Inflammatory macrophage treated with lipopolysaccharide for 1 hour (primary cell): ENCODE results near the gene PCYT1A.
"Not testable (repeated sequence)": the region's sequence is repeated elsewhere in the genome, so short reads cannot be mapped to it uniquely, and the experiment has no call there.

Experiments
- DNase-seq, 2 donors: peaks; one replicate each; pipeline ENCODE4 v3.0.0-alpha.2; 2020 to 2022

PCYT1A gene

DNA sequence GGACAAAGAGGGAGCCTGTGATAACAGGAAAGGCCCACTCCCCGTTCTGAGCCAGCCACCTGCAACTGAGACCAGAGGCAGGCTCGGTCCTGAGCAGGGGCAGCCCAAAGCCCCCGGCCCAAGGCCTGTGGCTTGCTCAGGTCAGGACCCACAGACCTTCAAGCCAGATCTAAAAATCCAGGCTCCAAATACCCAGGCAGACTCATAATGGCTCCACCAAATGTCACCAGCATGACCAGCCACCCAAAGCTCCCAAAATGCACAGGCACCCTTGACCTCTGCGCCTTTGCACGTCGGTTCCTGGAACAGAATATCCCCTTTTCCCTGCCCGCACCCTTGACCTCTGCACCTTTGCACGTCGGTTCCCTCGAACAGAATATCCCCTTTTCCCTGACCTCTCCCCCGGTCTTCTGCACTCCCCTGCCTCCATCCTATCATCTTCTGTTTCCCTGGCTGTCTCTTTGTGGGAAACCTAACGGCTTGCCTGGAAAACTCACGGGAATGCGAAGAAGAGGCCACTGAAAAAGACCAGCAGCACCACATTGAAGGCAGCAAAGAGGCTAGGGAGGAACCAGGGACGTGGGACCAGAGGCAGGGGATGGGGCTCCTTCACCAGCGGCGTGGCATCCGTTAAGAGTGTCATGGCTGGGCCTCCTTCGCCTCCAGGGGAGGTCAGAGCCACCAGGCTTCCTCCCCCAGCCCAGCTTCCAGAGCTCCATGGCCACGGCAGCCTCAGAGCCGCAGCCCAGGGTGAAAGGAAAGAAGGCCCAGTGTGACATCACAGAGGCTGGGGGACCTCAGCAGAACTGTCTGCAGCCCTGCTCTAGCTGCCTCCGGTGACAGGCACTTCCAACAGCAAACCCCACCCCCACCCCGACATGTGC, 76.6 kb downstream of the PCYT1A start, which contains the start of gene ZDHHC19:
Gene ZDHHC19 (minus strand): TSS at position 728 of the 884 bp plus-strand sequence. CDS start 85 bp downstream, at position 643.
- DNase-seq = no peak

GRCh38 chr3:196209944-196210672, 77.4 kb downstream of the PCYT1A start:
- DNase-seq = not testable (repeated sequence)

DNA sequence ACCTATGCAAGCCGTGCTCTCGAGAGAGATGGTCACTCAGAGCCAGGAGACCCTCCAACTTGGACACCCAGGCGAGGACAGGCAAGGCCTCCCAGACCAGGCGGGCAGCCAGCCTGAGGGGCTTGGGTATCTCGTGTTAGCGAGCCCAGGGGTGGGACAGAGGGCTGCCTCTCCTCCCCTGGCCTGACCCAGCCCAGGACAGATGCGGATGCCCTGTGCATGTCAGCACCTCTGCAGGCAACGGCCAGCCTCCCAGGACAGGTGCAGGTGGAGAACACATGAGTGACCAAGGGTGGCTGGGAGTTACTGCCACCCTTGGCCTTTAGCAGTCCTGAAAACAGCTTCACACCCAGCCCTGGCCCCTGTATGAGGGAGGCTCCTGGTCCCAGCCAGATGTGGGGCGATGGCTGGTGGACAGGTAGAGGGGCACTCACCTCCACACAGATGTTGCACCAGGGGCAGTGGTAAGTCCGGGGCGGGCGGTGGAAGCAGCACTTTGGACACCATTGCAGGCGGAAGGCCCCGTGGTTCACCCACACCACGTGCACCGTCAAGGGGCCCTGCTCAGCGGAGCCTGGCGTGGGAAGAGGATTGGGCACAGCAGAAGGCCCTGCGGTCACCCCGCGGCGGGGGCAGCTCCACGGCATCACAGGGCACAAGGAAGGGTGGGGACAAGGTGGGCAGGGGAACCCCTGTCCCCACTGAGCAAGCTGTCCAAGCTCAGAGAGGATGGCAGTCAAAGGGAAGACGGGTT, 78.4 kb downstream of the PCYT1A start:
- no peak for DNase-seq

DNA sequence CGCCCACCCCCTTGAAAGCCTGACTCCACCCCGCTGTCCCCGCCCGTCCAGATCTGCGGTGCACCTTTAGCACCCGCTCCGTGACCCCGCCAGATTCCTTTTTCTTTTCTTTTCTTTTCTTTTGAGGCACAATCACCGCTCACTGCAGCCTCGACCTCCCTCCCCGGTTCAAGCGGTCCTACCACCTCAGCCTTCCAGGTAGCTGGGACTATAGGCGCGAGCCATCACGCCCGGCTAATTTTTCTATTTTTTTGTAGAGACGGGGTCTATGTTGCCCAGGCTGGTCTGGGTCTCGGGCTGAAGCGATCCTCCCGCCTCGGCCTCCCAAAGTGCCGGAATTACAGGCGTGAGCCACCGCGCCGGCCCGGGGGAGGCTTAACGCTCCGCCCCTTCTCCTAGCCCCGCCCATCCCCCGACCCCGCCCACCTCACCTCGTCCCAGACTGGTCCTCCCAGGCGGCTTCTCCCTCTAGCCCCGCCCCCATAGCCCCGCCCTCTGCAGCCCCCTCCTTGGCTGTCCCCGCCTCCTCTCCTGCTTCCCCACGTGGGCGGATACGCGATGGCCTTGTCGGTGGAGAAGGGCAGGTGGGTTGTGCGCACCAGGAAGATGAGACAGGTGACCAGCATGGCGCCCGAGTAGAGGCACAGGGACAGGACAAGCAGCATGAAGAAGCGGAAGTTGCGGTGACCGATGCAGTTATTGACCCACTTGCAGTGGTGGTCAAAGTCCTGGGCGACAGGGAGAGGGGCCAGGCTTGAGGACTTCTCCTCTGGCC, 79.5 kb downstream of the PCYT1A start:
- DNase-seq = peak; percentile 41 to 48

DNA sequence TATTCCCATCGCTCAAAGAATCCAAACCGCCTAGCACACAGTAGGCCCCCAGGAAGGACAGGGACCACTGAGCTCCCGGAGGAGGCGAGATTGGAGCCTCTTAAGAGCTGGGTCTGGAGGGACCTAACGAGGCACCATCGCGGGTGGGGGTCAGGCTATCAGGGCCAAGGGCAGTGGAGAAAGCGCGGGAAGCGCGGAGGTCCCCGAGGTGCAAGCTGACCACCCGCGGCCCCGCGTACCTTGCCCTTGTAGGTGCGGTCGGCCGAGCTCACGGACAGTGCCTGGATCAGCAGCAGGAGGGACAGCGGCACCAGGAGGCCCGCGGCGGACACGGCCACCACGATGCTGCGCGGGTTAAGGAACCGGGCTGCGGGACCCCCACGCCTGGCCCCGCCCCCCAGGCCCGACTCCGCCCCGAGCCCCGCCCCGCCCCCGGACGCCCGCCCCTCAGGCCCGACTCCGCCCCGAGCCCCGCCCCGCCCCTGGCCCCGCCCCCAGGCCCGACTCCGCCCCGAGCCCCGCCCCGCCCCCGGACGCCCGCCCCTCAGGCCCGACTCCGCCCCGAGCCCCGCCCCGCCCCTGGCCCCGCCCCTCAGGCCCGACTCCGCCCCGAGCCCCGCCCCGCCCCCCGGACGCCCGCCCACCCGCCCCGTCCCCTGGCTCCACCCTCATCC, 80.2 kb downstream of the PCYT1A start:
- no peak for DNase-seq

GRCh38 chr3:196205442-196206205, 81.9 kb downstream of the PCYT1A start:
- DNase-seq = not testable (repeated sequence)

DNA sequence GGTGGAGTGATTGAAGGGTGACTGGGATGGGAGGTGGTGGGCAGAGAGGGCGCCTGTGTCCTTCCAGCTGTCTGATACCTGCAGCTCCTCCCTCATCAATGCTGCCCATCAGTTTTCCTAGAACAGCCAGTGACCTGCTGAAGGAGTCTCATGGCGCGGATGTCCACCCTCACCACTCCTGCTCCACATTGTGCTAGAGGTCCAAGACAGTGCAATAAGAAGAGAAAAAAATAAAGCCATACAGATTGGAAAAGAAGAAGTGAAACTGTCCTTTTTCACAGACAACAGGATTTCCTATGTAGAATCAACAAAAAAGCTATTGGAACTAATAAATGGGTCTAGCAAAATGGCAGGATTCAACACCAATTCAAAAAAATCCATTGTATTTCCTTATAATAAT, 83.7 kb downstream of the PCYT1A start:
- DNase-seq = peak; percentile 44 to 61

- DNase-seq = peak; percentile 60 to 67
These were observed 85.0 kb downstream of the PCYT1A start for GRCh38 chr3:196202516-196202970.

GRCh38 chr3:196198771-196199753, 88.5 kb downstream of the PCYT1A start:
- no peak for DNase-seq

- DNase-seq = no peak
These were observed 89.3 kb downstream of the PCYT1A start for GRCh38 chr3:196198081-196198675.

DNA sequence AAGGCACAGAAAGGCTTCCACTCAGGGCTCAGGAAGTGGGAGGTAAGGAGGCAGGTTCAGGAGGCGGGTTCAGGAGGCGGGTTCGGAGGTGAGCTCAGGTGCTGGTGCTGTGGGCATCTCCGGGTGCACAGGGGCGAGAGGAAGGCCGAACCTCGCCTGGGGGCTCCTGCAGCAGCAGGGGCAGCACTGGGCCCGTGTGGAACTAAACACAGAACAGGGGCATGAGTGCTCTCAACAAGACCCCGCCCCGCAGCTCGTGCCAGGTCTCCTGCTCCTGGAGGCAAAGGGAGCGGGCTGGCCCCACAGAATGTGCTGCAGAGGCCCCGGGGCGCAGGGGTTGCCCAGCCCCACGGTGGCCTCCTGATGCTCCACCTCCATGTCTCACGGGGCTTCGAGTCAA, 90.0 kb downstream of the PCYT1A start:
- DNase-seq = no peak

DNA sequence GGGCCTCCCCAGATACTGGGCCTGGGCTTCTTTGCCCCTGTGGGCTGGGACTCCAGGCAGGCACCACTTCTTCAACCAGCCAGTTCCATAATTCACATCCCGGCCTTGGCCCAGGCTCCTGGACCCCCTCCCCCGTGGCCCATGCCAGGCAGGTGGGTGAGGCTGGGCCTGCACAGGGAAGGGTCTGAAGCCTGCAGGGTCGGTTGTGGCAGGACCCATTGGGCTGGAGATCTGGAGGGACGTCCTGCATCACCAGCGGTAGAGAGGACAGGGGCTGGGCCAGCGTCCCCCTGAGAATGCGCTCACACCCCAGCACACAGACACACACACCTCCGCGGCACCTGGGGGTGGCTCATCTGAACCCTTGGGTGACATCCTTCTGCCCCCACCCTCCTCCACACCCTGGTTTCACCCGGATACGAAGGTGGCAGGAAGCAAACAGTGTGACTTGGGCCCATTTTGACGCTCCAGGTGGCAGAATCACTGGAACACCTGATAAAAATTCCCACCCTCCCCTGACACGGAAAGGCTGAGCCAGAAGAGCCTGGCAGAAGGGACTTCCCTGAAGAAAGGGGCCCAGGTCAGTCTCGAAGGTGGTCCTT, 91.8 kb downstream of the PCYT1A start:
- DNase-seq = no peak

DNA sequence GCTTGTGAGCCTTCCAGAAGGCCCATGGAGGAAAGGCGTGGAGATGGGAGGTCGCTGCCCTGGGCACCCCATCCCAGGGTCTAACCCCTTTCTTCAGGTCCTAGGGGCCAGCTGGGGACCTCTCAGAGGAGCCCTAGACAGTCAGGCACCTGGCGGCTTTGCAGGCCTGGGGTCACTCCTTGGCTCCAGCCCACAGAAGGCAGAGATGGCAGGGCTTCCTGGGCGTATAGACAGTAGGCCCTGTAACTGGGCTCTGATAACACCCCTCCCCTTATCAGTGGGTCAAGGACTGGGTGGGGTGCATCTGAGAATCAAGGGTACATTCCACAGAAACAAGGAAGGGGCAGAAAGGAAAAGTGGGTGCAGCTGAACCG, 93.0 kb downstream of the PCYT1A start:
- no peak for DNase-seq

- DNase-seq = peak; percentile 74 to 98
These were observed 93.6 kb downstream of the PCYT1A start for GRCh38 chr3:196193736-196194541.

DNA sequence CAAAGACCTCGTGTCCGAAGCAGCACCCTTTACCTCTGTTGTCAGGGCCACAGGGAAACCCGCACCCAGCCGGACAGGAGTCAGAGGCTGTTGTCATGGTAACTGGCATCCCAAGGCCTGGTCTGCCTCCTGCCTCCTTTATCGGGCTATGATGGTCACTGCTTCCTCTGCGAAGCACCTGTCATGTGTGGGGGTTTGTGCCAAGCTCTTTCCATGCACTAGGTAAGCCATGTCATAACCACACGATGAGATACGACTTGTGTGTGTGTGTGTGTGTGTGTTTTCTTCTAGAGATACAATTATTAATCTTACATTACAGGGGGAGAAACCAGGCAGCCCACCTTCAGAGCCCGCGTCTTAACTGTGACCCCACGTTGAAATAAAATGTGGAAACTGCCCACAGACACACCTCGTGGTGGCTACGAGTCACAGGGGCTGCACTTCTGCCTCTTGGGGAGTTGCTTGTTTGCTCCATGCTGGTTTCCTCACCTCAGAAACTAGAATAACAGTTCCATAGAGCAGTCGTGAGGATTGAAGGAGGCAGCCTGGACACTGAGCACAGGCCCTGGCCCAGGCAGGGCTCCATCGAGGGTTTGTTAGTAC, 94.3 kb downstream of the PCYT1A start:
- peak; percentile 31 to 82 for DNase-seq

DNA sequence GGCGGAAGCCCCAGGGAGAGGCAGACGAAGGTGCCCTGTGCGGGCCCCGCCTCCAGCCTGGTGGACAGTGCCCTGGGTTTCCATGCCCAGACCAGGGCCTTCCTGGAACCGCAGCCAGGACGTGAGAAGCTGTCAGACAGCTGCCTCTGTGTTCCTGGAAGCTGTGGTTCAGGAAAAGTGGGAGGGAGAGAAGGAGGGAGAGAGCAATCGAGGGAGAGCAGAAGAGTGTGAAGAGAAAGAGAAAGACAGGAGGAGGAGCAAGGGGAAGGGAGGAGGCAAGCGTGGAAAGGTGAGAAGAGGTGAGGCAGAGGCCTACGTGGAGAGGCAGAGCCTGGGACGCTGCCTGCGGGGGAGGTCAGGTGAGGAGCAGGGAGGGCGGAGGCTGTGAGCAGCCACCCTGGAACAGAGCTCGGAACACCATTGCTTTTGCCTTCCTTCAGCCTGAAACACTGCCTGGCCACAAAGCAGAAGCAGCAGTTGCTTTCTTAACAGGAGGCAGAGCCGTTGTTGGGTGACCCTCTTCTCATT, 94.9 kb downstream of the PCYT1A start:
- DNase-seq = peak in 1 of 2 donors; percentile 29

GRCh38 chr3:196192036-196192523, 95.4 kb downstream of the PCYT1A start:
- DNase-seq = peak; percentile 74 to 95
